Keratinocyte (primary cell): Measurements from ENCODE around the gene POLR2A. TPM values are rescaled to one million over a fixed set of nuclear protein-coding genes. Genes with fewer than 3 reads are reported as not detected.

ENCODE experiments used
- DNase-seq: peaks from one replicate; pipeline ENCODE4 v3.0.0-alpha.2; 2011; ENCODE audit warnings: low read depth, missing footprints, low spot score
- FAIRE-seq: peaks from 2 replicates; lab custom pipeline; 2011; peaks lifted over from hg19 to GRCh38; lab: Jason Lieb, UNC
- H2AFZ ChIP-seq: 2 replicates; pipeline ENCODE4 v1.6.0; 2012; ENCODE audit warnings: low read length, control low read depth, inconsistent platforms; ENCODE audit not compliant: control insufficient read depth
- H3K27ac ChIP-seq: 2 replicates; pipeline ENCODE4 v1.5.1; 2011; ENCODE audit warnings: low read length; ENCODE audit not compliant: control insufficient read depth, insufficient read depth
- H3K27me3 ChIP-seq: 3 replicates; pipeline ENCODE4 v1.6.0; 2011; ENCODE audit warnings: low read length; ENCODE audit not compliant: control insufficient read depth, insufficient read depth; ENCODE audit errors: extremely low read depth
- H3K36me3 ChIP-seq, 2 experiments: 2 replicates in 1 of 2; 3 replicates in 1 of 2; pipeline ENCODE4 v1.5.1; 2011; ENCODE audit warnings: low read length in 2 of 2, mild to moderate bottlenecking in 1 of 2; ENCODE audit not compliant: control insufficient read depth in 2 of 2, insufficient read depth in 2 of 2; ENCODE audit errors: extremely low read depth in 1 of 2
- H3K4me1 ChIP-seq: 3 replicates; pipeline ENCODE4 v1.5.1; 2011; ENCODE audit warnings: low read length; ENCODE audit not compliant: control insufficient read depth, insufficient read depth; ENCODE audit errors: extremely low read depth
- H3K4me2 ChIP-seq: 3 replicates; pipeline ENCODE4 v1.6.0; 2011; ENCODE audit warnings: low read depth, low read length; ENCODE audit not compliant: control insufficient read depth, insufficient read depth; ENCODE audit errors: extremely low read depth
- H3K4me3 ChIP-seq, 3 experiments: fragments of 200-600 bp in 1 of 3; sonication (generic) in 1 of 3; 2 replicates in 2 of 3; 3 replicates in 1 of 3; pipeline ENCODE4 v1.5.1; 2011 to 2016; ENCODE audit warnings: low read length in 3 of 3, mild to moderate bottlenecking in 3 of 3, control low read depth in 2 of 3, inconsistent platforms in 1 of 3, low read depth in 1 of 3, mixed read lengths in 1 of 3, mixed run types in 1 of 3, moderate library complexity in 1 of 3; ENCODE audit not compliant: control insufficient read depth in 2 of 3, insufficient read depth in 2 of 3; ENCODE audit errors: extremely low read depth in 1 of 3
- H3K79me2 ChIP-seq: 2 replicates; pipeline ENCODE4 v1.6.0; 2012; ENCODE audit warnings: low read length; ENCODE audit not compliant: control insufficient read depth, insufficient read depth
- H3K9ac ChIP-seq: 3 replicates; pipeline ENCODE4 v1.6.0; 2011; ENCODE audit warnings: low read length; ENCODE audit not compliant: control insufficient read depth, insufficient read depth; ENCODE audit errors: extremely low read depth
- H3K9me1 ChIP-seq: 3 replicates; pipeline ENCODE4 v1.6.0; 2011; ENCODE audit warnings: low read length; ENCODE audit not compliant: control insufficient read depth, insufficient read depth; ENCODE audit errors: extremely low read depth
- H3K9me3 ChIP-seq: 2 replicates; pipeline ENCODE4 v1.5.1; 2012; ENCODE audit warnings: low read depth, low read length; ENCODE audit not compliant: control insufficient read depth
- H4K20me1 ChIP-seq: 3 replicates; pipeline ENCODE4 v1.6.0; 2011; ENCODE audit warnings: low read length; ENCODE audit not compliant: control insufficient read depth, insufficient read depth; ENCODE audit errors: extremely low read depth
- EZH2 ChIP-seq: IDR thresholded peaks from one replicate; pipeline ENCODE4 v1.6.1; 2012; ENCODE audit warnings: inconsistent platforms, mild to moderate bottlenecking, low read length, moderate library complexity
- dilution Hi-C: fragments of 300-500 bp; cut with MboI; formaldehyde crosslinking; loops from one replicate; pipeline ENCODE4 v1.7.0; 2020; ENCODE audit warnings: low sequenced_read_pairs; ENCODE audit not compliant: extremely low pct_ligation_motif_present
- polyA plus RNA-seq, 5 experiments: library from polyadenylated mRNA; depleted of rRNA in 3 of 5; stranded (reverse) in 3 of 5; stranded (forward) in 1 of 5; unstranded in 1 of 5; fragments of >200 nt; gene quantifications; 1 replicate in 1 of 5; 2 replicates in 3 of 5; 3 replicates in 1 of 5; pipeline versions ENCODE4 v1.2.1 to v1.2.3, GENCODE V29; 2011 to 2012; ENCODE audit warnings: missing spikeins in 2 of 5, low read depth in 1 of 5, low replicate concordance in 1 of 5
- TF ChIP-seq, protein P1 (sequence below), 3 experiments: IDR thresholded peaks in 1 of 3; conservative IDR thresholded peaks in 1 of 3; optimal IDR thresholded peaks in 1 of 3; 2 replicates in 2 of 3; 3 replicates in 1 of 3; pipeline versions ENCODE3 to v1.5.1; 2011; ENCODE audit warnings: low read length in 3 of 3, mild to moderate bottlenecking in 3 of 3, moderate library complexity in 2 of 3, control low read depth in 1 of 3, inconsistent platforms in 1 of 3; ENCODE audit not compliant: insufficient read depth in 2 of 3; ENCODE audit errors: extremely low read depth in 1 of 3

The POLR2A gene
- polyA plus RNA-seq, 1 donor (not counting 4 experiments of a cell fraction or from before 2014, with no cell fraction given): 17.5 TPM

DNA sequence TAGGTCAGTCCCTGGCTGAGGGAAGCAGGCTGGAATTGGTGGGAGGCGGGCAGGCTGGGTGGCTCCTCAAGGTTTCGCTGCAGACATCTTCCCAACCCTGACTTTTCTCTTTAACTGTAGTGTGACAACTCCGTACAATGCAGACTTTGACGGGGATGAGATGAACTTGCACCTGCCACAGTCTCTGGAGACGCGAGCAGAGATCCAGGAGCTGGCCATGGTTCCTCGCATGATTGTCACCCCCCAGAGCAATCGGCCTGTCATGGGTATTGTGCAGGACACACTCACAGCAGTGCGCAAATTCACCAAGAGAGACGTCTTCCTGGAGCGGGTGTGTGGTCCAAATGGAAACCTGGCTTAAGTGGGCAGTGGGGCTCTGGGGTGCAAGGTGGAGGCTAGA lies 15.0 kb downstream of the POLR2A start:
- no peak for FAIRE-seq
- no peak for TF ChIP-seq EZH2
- TF ChIP-seq, protein P1, sequence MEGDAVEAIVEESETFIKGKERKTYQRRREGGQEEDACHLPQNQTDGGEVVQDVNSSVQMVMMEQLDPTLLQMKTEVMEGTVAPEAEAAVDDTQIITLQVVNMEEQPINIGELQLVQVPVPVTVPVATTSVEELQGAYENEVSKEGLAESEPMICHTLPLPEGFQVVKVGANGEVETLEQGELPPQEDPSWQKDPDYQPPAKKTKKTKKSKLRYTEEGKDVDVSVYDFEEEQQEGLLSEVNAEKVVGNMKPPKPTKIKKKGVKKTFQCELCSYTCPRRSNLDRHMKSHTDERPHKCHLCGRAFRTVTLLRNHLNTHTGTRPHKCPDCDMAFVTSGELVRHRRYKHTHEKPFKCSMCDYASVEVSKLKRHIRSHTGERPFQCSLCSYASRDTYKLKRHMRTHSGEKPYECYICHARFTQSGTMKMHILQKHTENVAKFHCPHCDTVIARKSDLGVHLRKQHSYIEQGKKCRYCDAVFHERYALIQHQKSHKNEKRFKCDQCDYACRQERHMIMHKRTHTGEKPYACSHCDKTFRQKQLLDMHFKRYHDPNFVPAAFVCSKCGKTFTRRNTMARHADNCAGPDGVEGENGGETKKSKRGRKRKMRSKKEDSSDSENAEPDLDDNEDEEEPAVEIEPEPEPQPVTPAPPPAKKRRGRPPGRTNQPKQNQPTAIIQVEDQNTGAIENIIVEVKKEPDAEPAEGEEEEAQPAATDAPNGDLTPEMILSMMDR (optimal IDR thresholded peaks at IDR 0.05 in 1 of 3, IDR thresholded peaks at IDR 0.05 in 1 of 3, conservative IDR thresholded peaks at IDR 0.05 in 1 of 3; ENCODE audit: extremely low read depth in 1 of 3, insufficient read depth in 2 of 3, low read length in 3 of 3): no peak
- H4K20me1 ChIP-seq: peaks cover 13% of the 10 kb centered on the region
- peaks cover 33% of the 10 kb centered on the region for H3K79me2 ChIP-seq
- no peaks in the 10 kb centered on the region for H3K27me3 ChIP-seq
- DNase-seq: no peak
- dilution Hi-C loops: no loop called here
- no peak overlapping the region for H3K9ac ChIP-seq
- H3K27ac ChIP-seq: no peak overlapping the region
- H3K9me3 ChIP-seq: no peaks in the 10 kb centered on the region
- H3K4me2 ChIP-seq: no peak overlapping the region
- no peaks in the 10 kb centered on the region for H3K4me1 ChIP-seq
- H3K4me3 ChIP-seq: no peak overlapping the region
- no peaks in the 10 kb centered on the region for H3K9me1 ChIP-seq
- H2AFZ ChIP-seq: no peak overlapping the region
- H3K36me3 ChIP-seq: peaks cover 73 to 75% of the 10 kb centered on the region in 2 experiments

DNA sequence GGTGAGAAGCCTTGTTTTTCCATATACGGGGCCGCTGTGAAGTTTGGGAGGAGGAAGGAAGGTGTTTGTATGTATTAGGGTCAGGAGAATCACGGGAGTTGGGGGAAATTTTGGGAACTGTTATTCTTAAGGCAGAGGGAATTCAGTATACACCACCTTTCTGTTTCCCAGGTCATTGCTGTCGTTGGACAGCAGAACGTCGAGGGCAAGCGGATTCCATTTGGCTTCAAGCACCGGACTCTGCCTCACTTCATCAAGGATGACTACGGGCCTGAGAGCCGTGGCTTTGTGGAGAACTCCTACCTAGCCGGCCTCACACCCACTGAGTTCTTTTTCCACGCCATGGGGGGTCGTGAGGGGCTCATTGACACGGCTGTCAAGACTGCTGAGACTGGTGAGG lies 17.6 kb downstream of the POLR2A start:
- Histone ChIP-seq H3K36me3 (peaks cover 63 to 64% of the 10 kb centered on the region in 2 experiments), H3K9me1 (no peaks in the 10 kb centered on the region), H3K27ac (no peak overlapping the region), H3K4me2 (no peak overlapping the region), H3K4me3 (no peak overlapping the region), H2AFZ (no peak overlapping the region), H3K27me3 (no peaks in the 10 kb centered on the region), H4K20me1 (peaks cover 4% of the 10 kb centered on the region), H3K79me2 (peaks cover 9% of the 10 kb centered on the region), H3K9me3 (no peaks in the 10 kb centered on the region), H3K9ac (no peak overlapping the region), H3K4me1 (no peaks in the 10 kb centered on the region)
- dilution Hi-C loops: no loop called here
- no peak for FAIRE-seq
- DNase-seq: no peak
- TF ChIP-seq, protein P1 (optimal IDR thresholded peaks at IDR 0.05 in 1 of 3, IDR thresholded peaks at IDR 0.05 in 1 of 3, conservative IDR thresholded peaks at IDR 0.05 in 1 of 3; ENCODE audit: extremely low read depth in 1 of 3, insufficient read depth in 2 of 3, low read length in 3 of 3): no peak
